GM21526 (cell line): ENCODE data around the gene STIM1.

ENCODE experiments used
- ATAC-seq: cut with Tn5 transposase; IDR thresholded peaks from one replicate; pipeline ENCODE4 v1.9.1; 2021; ENCODE audit warnings: moderate library complexity; ENCODE audit not compliant: unreplicated experiment, low FRiP score

STIM1 gene

GRCh38 chr11:3909901-3910300 lies 54.4 kb downstream of the STIM1 start:
- ATAC-seq = no peak

- ATAC-seq = no peak
Measured at GRCh38 chr11:3911908-3912505, 56.5 kb downstream of the STIM1 start.

GRCh38 chr11:3913921-3914320 lies 58.5 kb downstream of the STIM1 start:
- ATAC-seq = no peak

- no peak for ATAC-seq
Measured at GRCh38 chr11:3914805-3915204, 59.3 kb downstream of the STIM1 start.

- ATAC-seq = no peak
Measured at GRCh38 chr11:3916962-3917361, 61.5 kb downstream of the STIM1 start.

GRCh38 chr11:3920148-3920852 lies 64.8 kb downstream of the STIM1 start:
- peak; percentile 61 for ATAC-seq

GRCh38 chr11:3922056-3922455 lies 66.6 kb downstream of the STIM1 start:
- ATAC-seq = no peak

GRCh38 chr11:3925513-3925912 lies 70.0 kb downstream of the STIM1 start:
- no peak for ATAC-seq

GRCh38 chr11:3926458-3927095 lies 71.1 kb downstream of the STIM1 start:
- ATAC-seq = no peak

GRCh38 chr11:3927129-3927796 lies 71.8 kb downstream of the STIM1 start:
- no peak for ATAC-seq

- ATAC-seq = no peak
Measured at GRCh38 chr11:3929232-3929631, 73.8 kb downstream of the STIM1 start.

GRCh38 chr11:3929649-3930048 lies 74.2 kb downstream of the STIM1 start:
- ATAC-seq = no peak

- no peak for ATAC-seq
Measured at GRCh38 chr11:3932698-3933097, 77.2 kb downstream of the STIM1 start.

GRCh38 chr11:3933165-3933628 lies 77.7 kb downstream of the STIM1 start:
- ATAC-seq = no peak

- no peak for ATAC-seq
Measured at GRCh38 chr11:3934658-3935057, 79.2 kb downstream of the STIM1 start.

GRCh38 chr11:3936517-3936916 lies 81.1 kb downstream of the STIM1 start:
- no peak for ATAC-seq

- no peak for ATAC-seq
Measured at GRCh38 chr11:3939211-3939610, 83.7 kb downstream of the STIM1 start.

GRCh38 chr11:3939651-3940190 lies 84.3 kb downstream of the STIM1 start:
- no peak for ATAC-seq

GRCh38 chr11:3942160-3942955 lies 86.9 kb downstream of the STIM1 start:
- no peak for ATAC-seq

GRCh38 chr11:3942956-3943497 lies 87.6 kb downstream of the STIM1 start:
- ATAC-seq = no peak
